HL-60/S4 treated with retinoic acid at 250 ng/mL for 4 days and 3 days (cell line): ENCODE data around the gene B3GNT4.
"Not testable (repeated sequence)": the region's sequence is repeated elsewhere in the genome, so short reads cannot be mapped to it uniquely, and the experiment has no call there.

Experiments used
- in situ Hi-C: fragments of 300-500 bp; cut with MboI; formaldehyde crosslinking; loops from 2 replicates; pipeline ENCODE4 v1.7.0; 2022; ENCODE audit warnings: low sequenced_read_pairs

The B3GNT4 gene

DNA sequence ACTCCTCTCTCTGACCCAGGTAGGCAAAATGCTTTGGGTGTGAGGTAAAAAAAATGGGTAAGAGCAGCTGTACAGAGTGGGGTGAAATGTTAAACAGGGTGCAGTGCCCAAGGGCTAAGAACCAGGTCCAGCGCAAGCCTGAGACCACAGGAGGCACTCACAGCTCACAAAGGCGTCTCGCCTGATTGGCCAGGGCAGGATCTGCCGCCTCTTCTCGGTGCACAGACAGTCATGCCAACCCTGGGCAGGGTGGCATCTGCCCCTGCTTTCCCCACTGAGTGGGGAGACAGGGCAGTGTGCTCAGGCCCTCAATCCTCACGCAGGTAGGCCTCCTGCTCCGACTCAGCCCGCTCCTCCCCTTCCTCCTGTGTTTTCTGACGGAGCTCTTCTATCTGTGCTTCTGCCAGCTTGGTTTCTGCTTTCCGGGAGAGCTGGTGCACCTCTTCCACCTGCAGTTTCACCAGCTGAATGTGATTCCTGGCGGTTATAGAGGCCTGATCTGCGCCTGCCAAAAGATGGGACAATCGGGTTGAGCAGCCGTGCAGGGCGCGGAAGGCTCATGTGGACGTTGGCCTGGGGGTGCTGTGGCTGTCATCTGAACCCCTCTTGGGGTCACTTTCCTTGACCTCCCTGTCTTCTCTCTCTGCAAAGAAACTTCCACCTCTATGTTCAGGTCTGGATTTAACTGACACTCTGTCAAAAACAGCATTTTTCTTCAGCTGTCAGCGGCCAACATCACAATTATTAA is 4.7 kb downstream of the B3GNT4 start:
- in situ Hi-C loops: no loop called here

DNA sequence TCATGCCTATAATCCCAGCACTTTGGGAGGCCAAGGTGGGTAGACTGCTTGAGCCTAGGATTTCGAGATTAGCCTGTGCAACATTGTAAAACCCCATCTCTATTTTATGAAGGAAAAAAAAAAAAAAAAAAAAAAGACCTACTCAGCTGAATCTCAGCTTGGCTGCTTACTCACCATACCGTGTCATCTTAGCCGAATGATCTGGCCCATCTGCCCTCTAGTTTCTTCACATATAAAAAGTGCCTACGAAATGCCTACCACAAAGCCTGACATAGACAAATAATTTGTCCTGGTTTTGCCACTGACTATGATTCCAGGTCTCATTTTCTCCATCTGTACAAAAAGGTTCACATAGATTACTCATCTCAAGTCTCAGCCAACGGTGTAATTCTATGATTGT is 12.3 kb downstream of the B3GNT4 start:
- in situ Hi-C loops: no loop called here

DNA sequence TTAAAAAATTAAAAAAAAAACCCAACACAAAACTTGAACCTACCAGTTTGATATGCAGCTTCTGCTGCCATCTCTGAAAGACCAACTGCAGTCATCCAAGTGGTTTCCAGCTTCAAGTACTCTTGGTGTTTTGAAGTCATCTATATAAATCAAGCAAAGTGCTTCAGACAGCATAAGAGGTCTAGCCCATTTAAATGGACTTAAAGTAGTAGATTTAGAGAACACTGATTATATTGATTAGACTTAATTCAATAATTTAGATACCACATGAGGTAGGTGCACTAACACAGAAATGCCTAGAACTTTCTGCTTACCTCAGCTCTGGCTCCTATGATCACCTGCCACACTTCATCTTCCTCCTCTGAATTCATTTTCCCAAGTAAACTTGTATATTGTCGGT is 12.9 kb downstream of the B3GNT4 start:
- in situ Hi-C loops: no loop called here

DNA sequence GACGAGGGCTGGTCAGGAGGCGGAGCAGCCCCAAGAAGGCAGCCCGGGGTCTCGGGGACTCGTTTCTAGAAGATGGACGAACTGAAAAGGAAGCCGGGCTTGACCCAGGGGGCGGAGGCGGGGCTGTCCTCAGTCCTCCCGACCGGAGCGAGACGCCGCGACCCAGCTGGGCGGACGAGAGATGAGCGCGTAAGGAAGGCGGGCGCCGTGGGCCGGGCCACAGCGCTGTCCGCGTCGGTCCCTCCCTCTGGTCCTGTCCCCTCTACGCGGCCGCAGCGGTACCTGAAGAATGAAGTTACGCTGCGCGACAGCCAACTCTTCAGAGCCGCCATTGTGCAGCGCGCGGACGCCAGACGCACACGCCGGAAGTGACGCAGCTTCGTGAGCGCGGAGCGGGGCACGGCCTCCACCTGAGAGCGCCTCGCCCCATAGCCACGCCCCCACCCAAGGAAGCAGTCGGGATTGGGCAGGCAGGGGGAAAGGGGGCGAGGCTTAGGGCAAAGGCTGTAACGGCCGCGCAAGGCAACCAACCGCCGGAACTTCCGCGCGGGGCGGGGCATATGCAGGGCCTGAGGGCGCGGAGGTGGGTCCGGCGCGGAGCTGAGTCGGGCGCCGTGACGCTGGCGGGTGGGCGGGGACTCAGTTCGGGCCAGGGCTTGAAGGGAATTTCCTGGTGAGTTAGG is 22.3 kb downstream of the B3GNT4 start, which contains the start of gene DIABLO:
DIABLO (minus strand) TSS at position 370 of the 683 bp plus-strand sequence; CDS start at position 332, 38 bp downstream.
- in situ Hi-C loops: no loop called here

DNA sequence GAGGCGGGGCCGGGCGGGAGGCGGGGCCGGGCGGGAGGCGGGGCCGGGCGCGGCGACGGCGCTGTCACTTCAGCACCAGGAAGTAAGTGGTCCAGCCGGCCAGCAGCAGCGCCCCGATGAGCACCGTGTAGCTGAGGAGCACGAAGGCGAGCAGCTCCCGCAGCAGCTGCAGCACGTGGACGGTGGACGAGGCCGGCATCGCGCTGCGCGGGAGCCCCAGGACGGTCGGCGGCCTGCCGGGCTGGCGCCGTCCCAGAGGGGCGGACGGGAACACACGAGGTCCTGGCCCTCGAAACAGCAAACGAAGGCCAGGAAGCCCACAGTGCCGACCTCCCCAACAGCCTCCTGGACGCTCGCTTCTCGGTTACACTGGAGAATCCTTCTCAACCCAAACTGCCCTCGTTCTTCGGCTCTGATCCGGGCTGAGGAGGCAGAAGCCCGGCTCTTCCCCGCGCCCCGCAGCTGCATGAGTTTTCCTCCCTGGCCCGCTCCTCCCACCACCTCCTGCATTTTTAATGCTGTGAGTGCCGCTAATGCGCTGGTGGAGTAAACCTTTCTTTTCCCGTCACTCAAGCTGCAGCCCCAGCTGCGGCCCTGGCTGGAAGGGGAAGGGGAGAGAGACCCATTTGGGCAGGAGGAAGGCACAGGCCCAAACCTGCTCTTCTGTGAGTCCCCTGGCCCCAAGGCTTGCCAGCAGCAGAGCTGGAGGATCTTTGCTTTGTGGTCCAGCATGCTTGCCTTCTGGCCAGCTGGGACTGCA is 23.0 kb downstream of the B3GNT4 start:
- in situ Hi-C loops: no loop called here

DNA sequence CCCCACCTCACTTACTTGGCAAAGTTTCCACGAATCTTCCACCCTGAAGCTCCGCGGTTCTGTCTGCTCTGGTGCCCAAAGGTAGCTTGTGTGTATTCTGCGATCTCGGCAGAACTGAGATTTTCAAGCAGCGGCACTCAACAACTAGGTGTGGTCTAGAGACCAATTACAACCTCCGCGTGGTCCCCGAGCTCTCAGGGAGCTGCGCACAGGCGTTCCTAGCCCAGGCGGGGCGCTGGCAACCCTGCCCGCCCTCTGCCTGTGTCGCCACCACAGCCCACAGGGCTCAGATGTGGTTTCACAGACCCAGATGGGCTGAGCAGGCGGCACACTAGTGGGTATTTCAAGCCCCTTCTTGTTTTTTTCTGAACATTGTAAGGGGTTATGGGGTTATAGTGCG is 23.8 kb downstream of the B3GNT4 start:
- in situ Hi-C loops: no loop called here

DNA sequence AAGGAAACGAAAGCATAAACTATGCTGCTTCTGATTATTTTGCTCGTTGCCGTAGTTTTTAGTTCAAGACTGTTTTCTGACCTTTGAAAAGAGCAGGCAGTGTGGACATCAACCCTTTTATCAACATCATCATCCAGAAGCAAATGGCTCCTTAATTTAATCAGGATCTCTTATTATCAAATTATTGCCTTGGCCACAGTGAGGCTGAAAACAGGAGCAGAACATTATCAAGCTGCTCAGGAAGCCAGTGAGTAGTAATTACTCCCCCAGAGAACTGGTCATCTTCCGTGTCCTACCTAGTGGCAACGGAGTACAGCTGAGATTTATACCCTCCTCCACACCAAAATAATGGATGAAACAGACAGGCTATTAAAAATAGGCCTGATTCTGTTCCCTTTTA is 24.6 kb downstream of the B3GNT4 start:
- in situ Hi-C loops: no loop called here

DNA sequence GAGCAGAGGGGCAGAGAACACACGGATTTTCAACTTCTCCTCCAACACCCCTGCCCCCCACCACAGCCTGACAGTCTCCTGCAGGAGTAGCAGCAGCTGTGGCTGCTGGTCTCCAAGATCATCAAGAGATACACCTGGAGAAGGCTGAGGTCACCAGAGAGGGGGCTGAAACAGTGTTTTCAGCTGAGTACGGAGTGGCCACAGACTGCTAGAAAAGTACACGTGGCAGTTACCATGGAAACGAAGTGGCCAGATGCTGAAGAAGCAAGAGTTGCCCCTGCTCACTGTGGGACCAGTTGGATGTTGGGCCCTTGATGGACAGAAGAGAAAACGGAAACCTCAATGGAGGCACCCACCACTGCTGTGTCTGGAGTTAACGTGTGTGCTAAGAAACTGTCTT is 27.3 kb downstream of the B3GNT4 start:
- in situ Hi-C loops: no loop called here

DNA sequence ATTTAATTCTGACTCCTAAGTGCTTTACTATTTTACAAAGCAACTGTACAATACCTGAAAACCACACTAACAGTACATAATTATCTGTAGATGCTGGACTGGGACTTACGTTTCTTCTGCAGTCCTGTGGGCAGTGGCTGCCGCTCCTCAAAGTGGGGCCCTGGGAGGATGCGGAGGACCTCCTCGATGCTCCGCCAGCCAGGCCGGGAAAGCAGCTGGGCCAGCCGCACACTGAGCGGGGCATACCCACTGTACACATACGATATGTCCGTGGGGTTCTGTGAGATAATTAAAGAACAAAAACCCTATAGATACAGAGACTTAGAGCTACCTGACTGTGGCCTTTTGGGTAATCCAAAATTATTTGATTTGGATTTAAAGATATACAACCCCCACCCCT is 29.2 kb downstream of the B3GNT4 start:
- in situ Hi-C loops: no loop called here

DNA sequence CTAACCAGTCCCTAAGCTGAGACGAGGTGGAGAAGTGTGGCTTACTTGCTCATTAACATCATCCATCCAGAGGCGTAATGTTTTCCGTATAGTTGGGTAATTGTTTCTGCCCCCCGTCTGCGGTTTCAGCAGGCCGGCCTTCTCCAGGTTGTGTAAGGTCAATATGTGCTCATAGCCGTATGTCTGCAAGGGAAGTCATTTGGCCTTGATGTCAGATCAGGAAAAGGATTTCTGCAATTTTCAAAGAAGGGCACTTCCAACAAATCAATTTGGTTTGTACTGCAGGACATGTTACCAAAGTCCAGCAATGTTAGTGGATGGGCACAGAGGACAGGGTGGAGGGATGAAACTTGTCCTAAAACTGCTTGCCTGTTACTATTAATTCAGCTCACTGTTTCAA is 32.2 kb downstream of the B3GNT4 start:
- in situ Hi-C loops: no loop called here

DNA sequence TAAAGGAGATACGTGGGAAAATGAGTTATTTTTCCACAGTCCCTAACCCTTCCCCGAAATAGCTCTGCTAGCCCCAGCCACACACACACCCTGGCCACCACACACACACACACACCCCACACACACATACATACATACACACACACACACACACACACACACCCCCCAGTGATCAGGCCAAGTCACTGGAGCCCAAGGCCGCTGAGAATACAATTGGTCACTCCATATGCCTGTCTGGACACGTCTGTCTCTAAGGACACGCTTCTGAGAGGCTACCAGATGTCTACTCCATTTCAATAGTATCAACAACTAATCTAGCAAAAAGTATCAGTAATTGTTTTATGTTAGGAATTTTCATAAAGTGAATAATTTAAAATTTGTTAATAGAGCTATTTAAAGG is 35.4 kb downstream of the B3GNT4 start:
- in situ Hi-C loops: no loop called here

DNA sequence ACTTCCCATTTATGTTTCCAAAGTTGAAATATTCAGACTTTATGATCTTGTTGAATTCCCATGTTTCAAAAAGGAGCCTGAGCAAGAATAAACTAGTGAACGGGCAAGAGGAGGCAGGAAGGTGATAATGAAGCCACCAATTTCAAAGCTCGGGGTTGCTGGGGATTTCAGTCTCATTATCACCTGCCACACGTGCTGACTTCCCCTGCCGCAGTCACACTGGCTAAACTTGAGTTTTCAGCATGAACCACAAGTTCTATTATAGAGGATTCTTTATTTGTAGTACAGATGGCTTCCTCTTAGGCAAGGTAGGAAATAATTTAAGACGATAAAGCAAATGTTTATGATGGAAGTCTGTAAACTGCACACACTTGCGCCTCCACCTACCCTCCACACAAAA is 40.5 kb downstream of the B3GNT4 start:
- in situ Hi-C loops: no loop called here

DNA sequence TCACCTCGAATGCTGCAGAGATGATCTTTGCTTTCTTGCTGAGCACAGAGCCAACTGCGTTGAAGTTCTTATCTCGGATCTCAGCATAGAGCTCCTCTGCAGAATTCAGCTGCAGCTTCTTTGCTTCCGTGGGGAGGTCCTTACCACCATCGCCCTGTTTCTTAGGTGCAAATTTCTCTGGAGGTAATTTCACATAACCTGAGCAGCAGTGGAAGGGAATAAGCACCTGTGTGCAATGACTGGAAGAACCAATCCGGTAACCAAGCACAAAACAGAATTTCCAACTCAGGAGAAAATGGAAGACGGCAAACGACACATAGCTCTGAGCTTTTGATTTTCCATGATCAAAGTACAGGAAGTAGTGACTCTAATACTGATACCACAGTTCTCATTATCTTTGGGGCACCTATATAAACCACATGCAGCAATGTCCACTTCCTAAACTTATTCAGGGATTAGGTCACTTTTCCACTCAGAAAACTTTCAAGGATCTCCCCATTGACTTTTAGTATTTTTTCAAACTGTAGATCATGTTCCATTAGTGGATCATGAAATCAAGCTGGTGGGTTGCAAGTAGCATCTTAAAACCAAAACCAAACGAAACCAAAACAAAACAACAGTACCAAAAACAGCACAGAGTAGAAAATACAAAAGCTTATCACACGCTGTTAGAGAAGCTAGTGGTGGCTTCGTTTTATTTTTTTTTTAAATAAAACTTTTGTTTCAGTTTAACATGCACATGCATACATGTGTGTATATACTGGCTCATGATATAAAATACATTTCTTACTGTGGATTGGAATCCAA is 41.3 kb downstream of the B3GNT4 start:
- in situ Hi-C loops: no loop called here

DNA sequence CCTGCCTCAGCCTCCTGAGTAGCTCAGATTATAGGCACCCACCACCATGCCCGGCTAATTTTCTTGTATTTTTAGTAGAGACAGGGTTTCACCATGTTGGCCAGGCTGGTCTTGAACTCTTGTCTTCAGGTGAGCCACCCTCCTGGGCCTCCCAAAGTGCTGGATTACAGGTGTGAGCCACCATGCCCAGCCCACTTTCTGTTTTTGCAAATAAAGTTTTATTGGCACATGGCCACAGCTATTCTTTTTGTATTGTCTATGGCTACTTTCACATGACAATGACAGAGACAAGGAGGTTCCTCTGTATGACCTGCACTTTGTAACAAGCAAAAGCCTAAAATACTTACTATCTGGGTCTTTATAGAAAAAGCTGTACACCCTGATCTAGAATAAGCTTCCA is 42.0 kb downstream of the B3GNT4 start:
- in situ Hi-C loops: no loop called here

DNA sequence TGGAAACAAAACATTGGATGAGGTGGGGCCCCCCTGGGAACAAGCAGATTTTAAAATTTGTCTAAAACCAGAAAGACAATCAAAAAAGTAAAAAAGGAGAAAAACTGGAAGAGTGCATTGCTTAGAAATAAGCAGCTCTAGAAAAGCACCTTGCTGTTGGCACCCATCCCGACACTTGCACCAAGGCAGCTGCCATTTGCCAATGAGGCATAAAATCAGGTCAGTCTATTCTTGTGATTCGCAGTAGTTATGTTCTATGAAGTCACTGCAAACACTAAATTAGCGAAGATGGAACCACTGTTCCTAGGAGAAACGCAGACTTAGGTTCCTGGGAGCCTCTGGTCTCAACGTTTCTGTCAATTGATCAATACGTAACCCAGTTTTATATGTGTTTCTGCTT is 46.5 kb downstream of the B3GNT4 start:
- in situ Hi-C loops: no loop called here

DNA sequence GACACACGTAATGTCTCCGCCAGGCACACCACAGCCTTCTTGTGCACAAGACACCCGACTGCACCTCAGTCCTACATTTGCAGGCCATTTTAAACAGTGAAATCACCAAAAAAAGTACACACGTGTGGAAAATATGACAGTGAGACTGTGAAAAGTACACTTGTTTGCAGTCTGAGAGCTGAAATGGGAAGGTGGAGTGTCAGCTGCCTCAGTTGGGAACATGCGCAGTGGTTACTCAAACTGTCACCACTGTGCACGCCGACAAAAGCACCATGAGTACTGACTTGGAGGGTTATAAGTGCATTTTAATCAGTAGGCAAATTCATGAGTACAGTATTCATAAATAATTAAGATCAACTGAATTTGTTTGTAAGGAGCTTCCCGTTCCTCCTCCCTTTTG is 47.0 kb downstream of the B3GNT4 start:
- in situ Hi-C loops: no loop called here

DNA sequence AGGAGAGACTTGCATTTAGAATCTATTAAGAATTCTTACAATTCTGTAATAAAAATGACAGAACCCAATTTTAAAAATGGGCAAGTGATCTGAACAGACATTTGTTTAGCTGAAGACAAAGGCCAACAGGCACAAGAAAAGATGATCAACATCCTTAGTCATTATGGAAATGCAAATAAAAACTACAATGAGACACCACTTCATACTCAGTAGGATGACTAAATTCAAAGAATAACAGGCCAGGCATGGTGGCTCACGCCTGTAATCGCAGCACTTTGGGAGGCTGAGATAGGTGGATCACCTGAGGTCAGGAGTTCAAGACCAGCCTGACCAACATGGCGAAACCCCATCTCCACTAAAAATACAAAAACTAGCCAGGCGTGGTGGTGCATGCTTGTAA is 55.0 kb downstream of the B3GNT4 start:
- in situ Hi-C loops: not testable (repeated sequence)
